GM19240 (cell line): Measurements from ENCODE around the gene CLIP1.
"Not testable (repeated sequence)": the region's sequence is repeated elsewhere in the genome, so short reads cannot be mapped to it uniquely, and the experiment has no call there.

ENCODE experiments used
- DNase-seq: peaks from one replicate; pipeline ENCODE4 v3.0.0; 2011; ENCODE audit warnings: low spot score; ENCODE audit not compliant: insufficient read length

The CLIP1 gene

GRCh38 chr12:122258462-122258861 is 164.0 kb downstream of the CLIP1 start:
- not testable (repeated sequence) for DNase-seq

GRCh38 chr12:122250536-122250935 is 171.9 kb downstream of the CLIP1 start:
- no peak for DNase-seq

GRCh38 chr12:122250047-122250446 is 172.4 kb downstream of the CLIP1 start:
- DNase-seq, result no peak

GRCh38 chr12:122245553-122245952 is 176.9 kb downstream of the CLIP1 start:
- DNase-seq, result no peak

- no peak for DNase-seq
These were observed 177.7 kb downstream of the CLIP1 start for GRCh38 chr12:122244565-122245371.

GRCh38 chr12:122243965-122244364 is 178.5 kb downstream of the CLIP1 start:
- DNase-seq, result no peak

- no peak for DNase-seq
These were observed 183.6 kb downstream of the CLIP1 start for GRCh38 chr12:122238861-122239260.

GRCh38 chr12:122235741-122236140 is 186.7 kb downstream of the CLIP1 start:
- no peak for DNase-seq

GRCh38 chr12:122232691-122233090 is 189.8 kb downstream of the CLIP1 start:
- no peak for DNase-seq

GRCh38 chr12:122230798-122231197 is 191.7 kb downstream of the CLIP1 start:
- DNase-seq, result no peak

- DNase-seq, result no peak
These were observed 194.4 kb downstream of the CLIP1 start for GRCh38 chr12:122228092-122228491.

- DNase-seq, result no peak
These were observed 195.1 kb downstream of the CLIP1 start for GRCh38 chr12:122227341-122227740.

- DNase-seq, result no peak
These were observed 195.9 kb downstream of the CLIP1 start for GRCh38 chr12:122226366-122227125.

GRCh38 chr12:122225683-122226365 is 196.6 kb downstream of the CLIP1 start, which contains the start of gene DIABLO:
Gene DIABLO (minus strand): TSS chr12:122226052. CDS start chr12:122226014, 38 bp downstream.
- peak; percentile 83 for DNase-seq
